IPS-NIHi7 (cell line): Measurements from ENCODE around the gene NHLRC2.
"Not testable (repeated sequence)": the region's sequence is repeated elsewhere in the genome, so short reads cannot be mapped to it uniquely, and the experiment has no call there.

Experiments
- DNase-seq: peaks from one replicate; pipeline ENCODE4 v3.0.0; 2012; ENCODE audit warnings: mixed read lengths; ENCODE audit errors: extremely low spot score

NHLRC2 gene, protein sequence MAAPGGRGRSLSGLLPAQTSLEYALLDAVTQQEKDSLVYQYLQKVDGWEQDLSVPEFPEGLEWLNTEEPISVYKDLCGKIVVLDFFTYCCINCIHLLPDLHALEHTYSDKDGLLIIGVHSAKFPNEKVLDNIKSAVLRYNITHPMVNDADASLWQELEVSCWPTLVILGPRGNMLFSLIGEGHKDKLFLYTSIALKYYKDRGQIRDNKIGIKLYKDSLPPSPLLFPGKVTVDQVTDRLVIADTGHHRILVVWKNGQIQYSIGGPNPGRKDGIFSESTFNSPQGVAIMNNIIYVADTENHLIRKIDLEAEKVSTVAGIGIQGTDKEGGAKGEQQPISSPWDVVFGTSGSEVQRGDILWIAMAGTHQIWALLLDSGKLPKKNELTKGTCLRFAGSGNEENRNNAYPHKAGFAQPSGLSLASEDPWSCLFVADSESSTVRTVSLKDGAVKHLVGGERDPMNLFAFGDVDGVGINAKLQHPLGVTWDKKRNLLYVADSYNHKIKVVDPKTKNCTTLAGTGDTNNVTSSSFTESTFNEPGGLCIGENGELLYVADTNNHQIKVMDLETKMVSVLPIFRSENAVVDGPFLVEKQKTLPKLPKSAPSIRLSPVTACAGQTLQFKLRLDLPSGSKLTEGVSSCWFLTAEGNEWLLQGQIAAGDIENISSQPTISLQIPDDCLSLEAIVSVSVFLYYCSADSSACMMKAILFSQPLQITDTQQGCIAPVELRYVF

DNA sequence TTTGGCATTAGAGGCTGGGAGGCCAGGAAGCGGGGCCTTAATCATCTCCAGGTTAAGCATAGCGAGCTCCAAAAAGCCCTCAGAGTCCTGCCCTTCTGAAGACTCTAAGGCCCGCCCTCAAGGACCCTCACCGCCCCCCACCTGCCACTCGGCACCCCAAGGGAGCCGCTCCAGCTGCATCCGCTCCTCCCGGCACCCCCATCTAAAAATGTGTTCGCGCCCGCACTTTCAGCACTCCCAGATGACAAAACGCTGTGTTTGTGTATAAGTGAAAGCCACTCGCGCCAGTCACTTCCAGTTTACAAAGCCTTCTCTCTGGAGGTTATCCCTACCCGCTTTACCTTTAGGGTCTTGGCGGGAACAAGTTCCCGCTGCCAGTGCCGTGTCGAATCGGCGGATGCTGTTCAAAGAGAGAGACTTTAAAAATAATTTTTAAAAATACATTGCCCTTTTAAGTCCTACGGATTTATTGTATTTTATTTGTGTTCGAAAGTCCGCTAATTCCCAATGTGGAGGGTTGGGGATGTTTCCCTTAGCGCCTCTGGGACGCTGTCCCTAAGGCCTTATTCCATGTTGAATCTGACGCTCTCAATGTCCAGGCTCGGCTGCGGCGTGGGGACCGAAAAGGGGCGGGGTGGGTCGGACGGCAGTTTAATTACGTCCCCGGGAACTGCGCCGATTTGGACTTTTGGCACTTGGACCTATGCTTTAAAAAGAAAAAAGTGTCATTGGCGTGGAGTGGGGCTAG, at the start of gene NHLRC2, which contains the start of gene DCLRE1A:
Gene NHLRC2, plus strand, starts transcription at position 649 of the 748 bp plus-strand sequence. CDS start 212 bp downstream, outside the sequence.
Gene DCLRE1A, minus strand, starts transcription at position 70 of the 748 bp plus-strand sequence. CDS start 900 bp downstream, outside the sequence.
- DNase-seq, result peak; percentile 66

DNA sequence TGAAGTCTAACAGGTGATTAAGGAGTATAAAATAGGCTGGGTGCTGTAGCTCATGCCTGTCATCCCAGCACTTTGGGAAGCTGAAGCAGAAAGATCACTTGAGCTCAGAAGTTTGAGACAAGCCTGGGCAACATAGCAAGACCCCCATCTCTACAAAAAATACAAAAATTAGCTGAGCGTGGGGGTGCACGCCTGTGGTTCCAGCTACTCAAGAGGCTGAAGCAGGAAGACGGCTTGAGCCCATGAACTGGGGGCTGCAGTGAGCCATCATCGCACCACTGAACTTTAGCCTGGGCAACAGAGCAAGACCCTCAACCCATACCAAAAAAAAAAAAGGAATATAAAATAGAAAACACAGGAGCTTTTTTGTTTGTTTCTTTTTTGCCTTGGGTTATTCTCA, 48.0 kb upstream of the NHLRC2 start:
- no peak for DNase-seq

DNA sequence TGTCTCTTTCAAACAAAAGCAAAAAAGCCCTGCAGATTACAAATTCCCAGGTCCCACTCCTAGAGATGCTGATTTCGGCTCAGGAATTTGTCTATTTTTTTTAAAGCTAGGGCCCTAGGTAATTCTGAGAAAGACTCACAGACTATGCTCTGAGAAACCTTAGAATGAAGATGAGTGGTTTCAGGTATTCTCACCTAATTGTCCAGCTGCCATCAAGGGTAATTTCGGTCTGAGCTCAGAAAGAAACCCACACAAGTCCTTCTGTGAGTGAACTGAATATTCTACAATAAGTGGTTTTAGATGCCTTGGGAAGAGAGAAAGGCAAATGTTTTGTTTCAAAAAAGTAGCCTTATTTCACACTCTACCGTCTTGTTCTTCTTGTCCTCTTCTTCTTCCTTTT, 46.3 kb upstream of the NHLRC2 start:
- no peak for DNase-seq

DNA sequence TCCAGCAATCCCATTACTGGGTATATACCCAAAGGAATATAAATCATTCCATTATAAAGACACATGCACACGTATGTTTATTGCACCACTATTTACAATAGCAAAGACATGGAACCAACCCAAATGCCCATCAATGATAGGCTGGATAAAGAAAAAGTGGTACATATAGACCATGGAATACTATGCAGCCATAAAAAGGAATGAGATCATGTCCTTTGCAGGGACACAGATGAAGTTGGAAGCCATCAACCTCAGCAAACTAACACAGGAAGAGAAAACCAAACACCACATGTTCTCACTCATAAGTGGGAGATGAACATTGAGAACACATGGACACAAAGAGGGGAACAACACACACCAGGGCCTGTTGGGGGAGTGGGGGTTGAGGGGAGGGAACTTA, 39.8 kb upstream of the NHLRC2 start:
- DNase-seq, result not testable (repeated sequence)

DNA sequence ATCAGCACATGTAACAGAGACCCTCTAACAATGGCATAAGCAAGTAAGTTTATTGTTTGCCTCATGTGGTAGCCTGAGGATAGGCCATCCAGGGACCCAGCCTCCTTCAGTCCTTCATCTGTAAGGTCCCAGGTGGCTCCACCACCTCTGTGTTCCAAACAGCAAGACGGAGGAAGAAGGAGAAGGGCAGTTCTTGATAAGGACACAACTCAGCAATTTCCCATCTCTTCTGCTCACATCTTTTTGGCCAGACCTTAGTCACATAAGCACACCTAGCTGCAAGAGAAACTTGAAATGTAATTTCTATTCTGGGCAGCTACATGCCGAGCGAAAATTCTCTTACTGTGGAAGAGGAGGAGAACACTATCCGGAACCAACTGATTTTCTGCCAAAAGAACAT, 34.5 kb upstream of the NHLRC2 start:
- DNase-seq, result no peak

DNA sequence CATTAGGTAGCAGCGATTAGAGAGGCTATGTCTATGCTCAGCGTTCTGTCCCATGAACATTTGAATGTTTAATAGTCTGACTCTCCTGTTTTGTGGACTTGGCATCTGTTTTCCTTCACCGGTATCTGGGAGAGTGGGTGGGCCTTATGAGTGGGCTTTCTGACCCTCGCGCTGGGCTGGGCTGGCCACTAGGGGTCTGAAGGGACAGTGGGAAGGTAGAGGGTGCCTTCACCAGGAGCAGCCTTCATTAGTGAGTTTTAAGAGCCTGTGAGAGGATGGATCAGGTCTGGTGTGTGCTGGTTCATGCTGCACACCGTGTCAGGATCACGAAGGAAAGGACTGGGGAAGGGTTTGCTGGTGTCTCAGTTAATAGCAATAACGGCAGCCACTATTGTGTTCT, 34.0 kb upstream of the NHLRC2 start:
- DNase-seq, result peak; percentile 34

DNA sequence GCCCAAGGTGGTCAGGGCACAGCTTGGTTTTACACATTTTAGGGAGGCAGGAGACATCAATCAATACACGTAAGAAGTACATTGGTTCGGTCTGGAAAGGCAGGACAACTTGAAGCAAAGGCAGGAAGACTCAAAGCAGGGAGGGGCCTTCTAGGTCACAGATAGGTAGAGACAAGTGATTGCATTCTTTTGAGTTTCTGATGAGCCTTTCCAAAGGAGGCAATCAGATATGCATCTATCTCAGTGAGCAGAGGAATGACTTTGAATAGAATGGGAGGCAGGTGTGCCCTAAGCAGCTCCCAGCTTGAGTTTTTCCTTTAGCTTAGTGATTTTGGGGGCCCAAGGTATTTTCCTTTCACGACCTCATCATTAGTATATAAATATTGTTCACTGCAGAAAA, 33.2 kb upstream of the NHLRC2 start:
- not testable (repeated sequence) for DNase-seq

DNA sequence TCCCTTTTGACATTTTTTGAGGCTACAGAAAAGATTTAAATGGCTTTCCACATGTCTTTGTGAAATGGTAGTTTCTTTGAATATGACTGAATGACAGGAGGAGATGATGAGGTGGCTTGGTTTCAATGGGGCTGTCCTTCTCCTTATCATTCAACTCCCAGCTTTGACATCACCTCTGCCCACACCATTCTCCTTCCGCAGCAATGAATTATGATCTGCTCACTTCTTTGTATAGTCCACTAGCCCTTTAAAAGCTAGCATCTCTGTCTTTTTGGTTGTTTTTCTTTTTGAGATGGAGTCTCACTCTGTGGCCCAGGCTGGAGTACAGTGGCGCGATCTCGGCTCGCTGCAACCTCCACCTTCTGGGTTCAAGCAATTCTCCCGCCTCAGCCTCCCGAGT, 32.3 kb upstream of the NHLRC2 start:
- DNase-seq, result no peak

DNA sequence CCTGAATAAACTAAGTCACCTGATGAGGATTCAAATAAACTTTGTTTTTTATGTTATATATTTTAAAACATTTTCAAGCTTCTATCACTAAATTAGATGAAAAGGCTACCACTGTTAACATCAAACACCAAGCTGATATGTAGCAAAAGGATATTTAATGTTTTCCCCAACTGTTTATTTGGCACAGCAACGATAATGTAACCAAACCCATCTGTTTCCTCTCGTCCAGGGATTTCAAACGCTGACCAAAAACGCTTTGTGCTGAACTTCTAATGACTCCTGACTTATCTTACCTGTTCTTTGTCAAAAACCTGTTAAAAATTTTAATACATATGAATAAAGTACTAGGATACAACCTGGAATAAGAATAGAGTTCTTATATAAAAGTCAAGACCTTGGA, 31.1 kb upstream of the NHLRC2 start:
- DNase-seq, result no peak

DNA sequence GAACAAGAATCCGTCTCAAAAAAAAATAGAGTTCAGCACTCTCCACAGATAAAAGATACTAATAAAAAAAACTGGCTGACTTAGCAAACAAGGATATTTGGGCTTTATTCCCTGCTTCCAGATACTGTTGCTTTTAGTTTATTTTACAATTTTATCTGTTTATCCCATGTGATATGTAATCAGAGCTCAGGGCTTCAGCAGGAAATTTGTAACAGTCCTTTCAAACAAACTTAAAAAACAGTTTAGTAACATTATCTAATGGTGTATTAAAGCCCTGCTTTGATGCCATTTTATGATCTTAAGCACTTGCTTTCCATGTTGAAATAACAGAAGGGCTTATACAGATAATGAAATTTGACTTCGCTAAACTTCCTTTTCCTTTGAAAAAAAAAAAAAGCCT, 28.7 kb upstream of the NHLRC2 start:
- DNase-seq, result no peak

DNA sequence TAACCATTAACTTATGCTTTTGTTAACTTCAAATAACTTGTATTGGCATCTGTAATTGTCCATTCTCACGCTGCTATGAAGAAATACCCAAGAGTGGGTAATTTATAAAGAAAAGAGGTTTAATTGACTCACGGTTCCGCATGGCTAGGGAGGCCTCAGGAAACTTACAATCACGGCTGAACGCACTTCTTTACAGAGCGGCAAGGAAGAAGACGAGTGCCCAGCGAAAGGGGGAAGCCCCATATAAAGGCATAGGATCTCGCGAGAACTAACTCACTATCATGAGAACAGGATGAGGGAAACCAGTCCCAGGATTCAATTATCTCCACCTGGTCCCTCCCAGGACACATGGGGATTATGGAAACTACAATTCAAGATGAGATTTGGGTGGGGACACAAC, 25.9 kb upstream of the NHLRC2 start:
- DNase-seq, result not testable (repeated sequence)

DNA sequence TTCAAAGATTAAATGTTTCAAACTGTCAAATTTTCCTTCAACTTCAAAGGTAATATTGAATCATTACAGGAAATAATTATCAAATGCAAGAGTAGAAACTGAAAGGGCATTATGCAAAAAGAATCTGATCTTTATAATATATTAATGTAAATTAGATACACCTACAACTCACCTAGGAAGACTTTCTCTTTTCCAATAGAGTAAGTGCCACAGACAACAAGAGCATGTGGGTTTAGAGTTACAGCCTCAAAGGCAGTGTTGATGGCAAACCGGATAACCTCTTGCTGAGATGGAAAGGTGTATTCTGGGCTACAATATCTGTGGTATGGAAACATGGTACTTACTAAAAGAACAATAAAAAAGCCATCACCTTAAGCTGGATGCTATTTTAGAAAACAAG, 12.3 kb upstream of the NHLRC2 start:
- no peak for DNase-seq

DNA sequence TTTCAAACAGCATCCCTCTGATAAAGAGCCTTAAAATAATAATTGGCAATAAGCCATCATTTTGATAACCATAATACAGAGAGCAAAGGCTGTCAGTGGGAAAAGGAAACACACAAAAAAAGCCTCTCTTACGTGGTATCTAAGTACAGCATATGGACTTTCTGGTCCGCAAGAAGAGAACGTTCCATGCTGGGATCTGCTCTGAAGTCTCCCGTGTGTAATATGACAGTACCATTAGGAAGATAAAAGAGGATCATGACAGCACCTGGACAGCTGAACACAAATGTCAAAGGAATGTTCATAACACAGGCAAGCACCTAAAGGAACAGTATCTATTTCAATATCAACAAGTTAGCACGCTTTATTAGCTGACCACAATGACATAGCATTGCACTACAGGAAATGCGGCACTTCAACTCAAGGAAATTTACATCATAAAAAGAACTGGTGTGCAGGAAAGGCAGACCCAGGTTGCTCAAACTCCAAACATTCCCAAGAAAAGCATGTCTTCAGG, 10.4 kb upstream of the NHLRC2 start:
- no peak for DNase-seq

DNA sequence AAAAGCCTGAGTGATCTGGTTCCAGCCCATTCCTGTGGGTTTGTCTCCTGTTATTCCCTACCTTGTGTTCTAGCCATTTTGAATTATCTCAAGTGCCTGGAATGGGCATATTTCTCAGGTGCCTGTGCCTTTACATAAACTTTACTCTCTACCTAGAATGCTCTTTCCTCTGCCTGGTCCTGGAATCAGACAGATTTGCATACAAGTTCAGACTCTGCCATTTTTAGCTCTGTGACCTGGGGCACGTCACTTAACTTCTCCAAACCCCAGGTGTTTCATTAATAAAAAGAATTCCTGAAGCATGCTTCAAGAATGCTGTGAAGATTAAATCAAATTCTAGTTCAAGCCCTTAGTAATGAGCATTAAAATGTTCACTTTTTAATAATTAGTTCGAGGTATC, 8.4 kb upstream of the NHLRC2 start:
- DNase-seq, result no peak

DNA sequence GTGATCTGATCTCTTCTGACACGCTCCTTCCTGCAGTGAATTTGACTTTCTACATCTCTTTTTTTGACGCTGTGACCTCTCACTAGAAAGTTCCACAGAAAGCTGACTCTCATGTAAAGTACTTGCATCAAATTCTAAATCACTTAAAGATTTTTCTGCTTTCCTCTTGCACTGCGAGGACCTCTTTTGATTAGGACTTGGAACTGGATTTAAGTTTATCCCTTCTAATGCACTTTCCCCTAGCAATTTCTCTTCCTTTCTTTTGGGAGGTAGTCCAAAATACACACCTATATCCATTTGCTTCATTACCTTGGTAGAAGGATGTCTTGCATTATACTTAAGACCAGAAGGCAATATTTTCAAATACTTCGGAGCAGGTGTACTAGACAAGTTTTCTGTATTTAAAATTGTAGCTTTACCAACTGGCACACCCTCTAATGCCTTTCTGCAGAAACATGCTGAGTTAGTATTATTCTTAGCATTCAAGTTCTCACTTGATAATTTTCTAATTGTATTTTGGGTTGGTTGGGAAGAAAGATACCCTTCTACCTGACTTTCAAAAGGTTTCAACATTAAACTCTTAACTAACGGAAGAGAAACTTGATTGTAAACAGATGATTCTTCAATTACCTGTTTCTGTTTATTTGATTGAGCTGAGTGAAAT, 5.2 kb upstream of the NHLRC2 start:
- no peak for DNase-seq

DNA sequence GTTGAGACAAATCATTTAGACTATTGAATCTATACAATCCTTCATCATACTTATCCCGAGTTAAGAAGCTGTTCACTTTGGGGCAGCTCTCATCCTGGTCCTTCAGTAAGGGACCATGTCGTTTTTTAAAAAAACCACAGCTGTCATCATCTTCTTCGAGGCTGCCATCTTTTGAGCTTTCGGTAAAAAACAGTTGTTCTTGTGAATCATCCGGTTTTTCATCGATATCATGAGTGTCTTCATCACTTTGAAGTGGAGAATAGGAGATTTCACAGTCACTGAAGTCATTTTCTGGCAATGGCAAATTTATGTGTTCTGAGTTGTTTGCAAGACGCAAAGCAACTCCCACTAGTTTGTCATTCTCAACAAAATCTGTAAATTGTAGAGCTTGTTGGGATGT, 4.5 kb upstream of the NHLRC2 start:
- DNase-seq, result no peak

DNA sequence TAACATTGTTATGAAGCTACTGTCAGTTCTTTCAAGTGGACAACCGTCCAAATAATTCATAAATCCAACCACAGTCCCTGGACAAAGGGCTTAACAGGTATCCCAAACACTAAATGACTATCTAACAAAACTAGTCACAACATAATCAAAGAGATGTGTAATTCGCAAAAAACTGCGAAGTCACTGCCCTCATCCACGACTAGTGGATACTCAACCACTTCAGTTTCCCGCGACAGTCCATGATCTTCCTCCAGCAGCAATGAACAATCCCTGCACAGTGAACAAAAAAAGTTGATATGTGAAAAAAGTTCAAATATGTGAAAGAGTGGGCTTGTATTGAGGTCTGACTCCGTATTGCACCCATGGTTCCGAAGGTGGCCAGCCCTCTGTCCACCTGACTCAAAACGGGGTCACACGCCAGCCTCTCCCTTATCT, 866 bp upstream of the NHLRC2 start:
- no peak for DNase-seq

DNA sequence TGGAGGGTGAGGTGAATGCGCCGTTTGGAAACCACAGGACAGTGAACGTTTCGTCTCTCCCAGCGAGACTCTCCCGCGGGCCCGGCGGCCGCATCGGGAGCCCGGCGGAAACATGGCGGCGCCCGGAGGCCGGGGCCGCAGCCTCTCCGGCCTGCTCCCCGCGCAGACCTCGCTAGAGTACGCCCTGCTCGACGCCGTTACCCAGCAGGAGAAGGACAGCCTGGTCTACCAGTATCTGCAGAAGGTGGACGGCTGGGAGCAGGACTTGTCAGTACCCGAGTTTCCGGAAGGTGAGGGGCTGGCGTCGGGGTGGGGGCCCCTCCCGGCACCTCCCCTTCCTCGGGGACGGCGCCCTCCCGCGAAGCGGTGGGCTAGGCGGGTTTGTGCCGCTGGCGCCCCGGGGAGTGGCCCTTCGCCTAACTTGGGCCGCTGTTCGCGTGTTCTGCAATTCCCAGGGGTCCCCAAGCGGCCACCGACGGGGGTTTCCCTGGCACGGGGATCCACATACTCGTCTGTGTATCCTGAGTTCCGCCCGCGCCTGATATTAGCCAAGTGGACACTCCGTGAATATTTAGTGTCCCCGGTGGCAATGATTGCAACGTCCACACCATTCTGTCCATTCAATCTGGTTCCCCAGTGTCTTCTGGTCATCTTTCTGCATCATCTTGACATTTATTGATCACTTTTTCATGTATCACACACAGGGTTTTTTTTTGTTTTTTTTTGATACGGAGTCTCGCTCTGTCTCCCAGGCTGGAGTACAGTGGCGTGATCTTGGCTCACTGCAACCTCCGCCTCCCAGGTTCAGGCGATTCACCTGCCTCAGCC, 514 bp downstream of the NHLRC2 start:
- DNase-seq, result peak; percentile 60

DNA sequence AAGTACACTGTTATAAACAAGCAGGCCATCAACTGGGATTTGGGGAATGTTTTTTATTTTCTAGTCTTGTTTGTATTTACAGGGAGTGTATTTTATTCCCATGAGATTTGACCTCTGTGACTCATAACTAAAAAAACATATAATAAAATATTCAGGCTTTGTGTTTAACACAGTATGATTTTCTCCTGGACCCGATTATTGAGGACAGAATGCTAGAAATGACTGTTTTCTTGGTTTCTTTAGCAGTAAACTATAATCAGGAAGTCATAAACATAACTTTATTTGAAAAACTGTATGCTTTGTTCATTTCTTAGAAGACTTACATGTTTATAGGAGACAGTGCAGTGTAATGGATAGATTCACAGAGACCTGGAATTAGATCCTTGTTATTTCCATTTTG, 2.1 kb downstream of the NHLRC2 start:
- DNase-seq, result no peak

DNA sequence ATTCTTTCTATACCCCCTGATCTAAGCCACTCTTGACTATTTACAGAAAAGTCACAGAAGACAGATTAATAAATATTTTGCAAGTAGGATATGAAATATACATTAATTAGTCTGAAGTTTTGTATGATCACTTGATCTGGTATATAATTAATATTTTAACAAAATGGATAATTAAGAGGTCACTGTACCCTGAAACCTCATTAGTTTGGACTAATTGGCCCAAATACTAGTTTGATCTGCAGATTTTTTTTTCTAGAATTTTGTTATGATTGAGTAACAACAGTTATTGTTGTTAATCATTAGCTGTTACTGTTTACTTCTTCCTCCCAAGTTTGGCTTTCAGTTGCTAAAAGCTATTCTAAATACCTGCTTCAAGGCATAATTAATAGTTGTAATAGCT, 2.7 kb downstream of the NHLRC2 start:
- no peak for DNase-seq

DNA sequence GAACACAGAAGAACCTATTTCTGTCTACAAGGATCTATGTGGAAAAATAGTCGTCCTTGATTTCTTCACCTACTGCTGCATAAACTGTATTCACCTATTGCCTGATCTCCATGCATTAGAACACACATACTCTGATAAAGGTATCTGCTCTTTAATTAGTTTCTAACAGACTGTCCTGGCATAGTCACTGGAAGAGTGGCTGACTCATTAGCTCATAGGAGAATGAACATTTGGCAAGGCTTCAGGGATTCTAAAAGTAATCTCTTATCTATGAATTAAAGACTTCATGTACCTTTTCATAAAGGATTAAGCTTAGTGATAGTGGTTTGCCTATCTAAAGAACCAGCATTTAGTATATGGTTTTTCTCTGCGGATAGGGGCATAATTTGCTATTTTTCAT, 4.1 kb downstream of the NHLRC2 start:
- DNase-seq, result no peak
